ENCODE results near the gene KAZN.

GRCh38 chr1:14844923-14845617, 246.6 kb downstream of the KAZN start:
- TF ChIP-seq CTCF (IDR thresholded peaks at IDR 0.05): no peak
- no peak for TF ChIP-seq POLR2A (IDR thresholded peaks at IDR 0.05)
- TF ChIP-seq POLR2AphosphoS5 (IDR thresholded peaks at IDR 0.05): no peak
